Endodermal cell (in vitro differentiated cells): ENCODE measurements around the gene ST6GALNAC2. TPM values are rescaled to one million over a fixed set of nuclear protein-coding genes. Genes with fewer than 3 reads are reported as not detected.

ENCODE experiments used
- DNase-seq: peaks from one replicate; pipeline ENCODE4 v3.0.0-alpha.2; 2017
- H3K27ac ChIP-seq: 2 replicates; pipeline ENCODE4 v1.5.1; 2013; ENCODE audit warnings: mild to moderate bottlenecking, low read depth, low read length, moderate library complexity
- H3K27me3 ChIP-seq: 2 replicates; pipeline ENCODE4 v1.6.1; 2013; ENCODE audit warnings: mild to moderate bottlenecking, low read length, moderate library complexity; ENCODE audit not compliant: insufficient read depth, control insufficient read depth, poor library complexity, severe bottlenecking
- H3K36me3 ChIP-seq: 2 replicates; pipeline ENCODE4 v1.7.0; 2013; ENCODE audit warnings: mild to moderate bottlenecking, low read length, moderate library complexity; ENCODE audit not compliant: control insufficient read depth, insufficient read depth
- H3K4me1 ChIP-seq: one replicate; pipeline ENCODE4 v1.7.0; 2013; ENCODE audit warnings: low read length; ENCODE audit not compliant: control insufficient read depth, insufficient read depth
- H3K4me3 ChIP-seq: 2 replicates; pipeline ENCODE4 v1.5.1; 2013; ENCODE audit warnings: mild to moderate bottlenecking, low read length, moderate library complexity
- H3K9ac ChIP-seq: 2 replicates; pipeline ENCODE4 v1.6.1; 2013; ENCODE audit warnings: mild to moderate bottlenecking, low read length, moderate library complexity; ENCODE audit not compliant: poor library complexity, severe bottlenecking; ENCODE audit errors: extremely low read depth
- H3K9me3 ChIP-seq: 2 replicates; pipeline ENCODE4 v1.6.1; 2013; ENCODE audit warnings: mild to moderate bottlenecking, low read length, moderate library complexity; ENCODE audit not compliant: control insufficient read depth
- H3K27ac Mint-ChIP-seq: 2 replicates; pipeline ENCODE4 v1.8.0; 2020; ENCODE audit warnings: mixed read lengths
- H3K27me3 Mint-ChIP-seq: 2 replicates; pipeline ENCODE4 v1.8.0; 2021; ENCODE audit warnings: mild to moderate bottlenecking, mixed read lengths; ENCODE audit not compliant: insufficient read depth
- H3K36me3 Mint-ChIP-seq: 2 replicates; pipeline ENCODE4 v1.8.0; 2020; ENCODE audit warnings: low read depth, mixed read lengths
- H3K4me1 Mint-ChIP-seq: 2 replicates; pipeline ENCODE4 v1.8.0; 2020; ENCODE audit warnings: mixed read lengths
- H3K4me3 Mint-ChIP-seq: 2 replicates; pipeline ENCODE4 v1.8.0; 2020; ENCODE audit warnings: mild to moderate bottlenecking, moderate library complexity, mixed read lengths
- H3K9me3 Mint-ChIP-seq: 2 replicates; pipeline ENCODE4 v1.8.0; 2020; ENCODE audit warnings: mild to moderate bottlenecking, mixed read lengths
- WGBS, 2 experiments: methylation state at CpG; one replicate each; pipeline versions ENCODE4 v1.1.5 to v1.1.7; 2013; ENCODE audit warnings: missing lambda C conversion rate in 2 of 2, mixed read lengths in 1 of 2; ENCODE audit not compliant: insufficient coverage in 1 of 2, insufficient read length in 1 of 2; 5-methylcytosine and 5-hydroxymethylcytosine counted together
- total RNA-seq, 2 donors: library from RNA; stranded (reverse); fragmentation: NEBNext Ultra II Directional in 1 of 2; extraction: Animal tissue kit (Norgen Biotek cat#: 25700) in 1 of 2; gene quantifications; 2 replicates in 1 of 2; 3 replicates in 1 of 2; pipeline ENCODE4 v1.2.1, GENCODE V29; 2021
- TF ChIP-seq, protein P1 (sequence below): fragments of 200-600 bp; sonication (generic); conservative IDR thresholded peaks from 2 replicates; pipeline ENCODE4 v1.5.0; 2021; ENCODE audit warnings: antibody characterized with exemption, mild to moderate bottlenecking

ST6GALNAC2 gene
- total RNA-seq, 2 donors from 2014 or later: 15.1 to 26.9 TPM

DNA sequence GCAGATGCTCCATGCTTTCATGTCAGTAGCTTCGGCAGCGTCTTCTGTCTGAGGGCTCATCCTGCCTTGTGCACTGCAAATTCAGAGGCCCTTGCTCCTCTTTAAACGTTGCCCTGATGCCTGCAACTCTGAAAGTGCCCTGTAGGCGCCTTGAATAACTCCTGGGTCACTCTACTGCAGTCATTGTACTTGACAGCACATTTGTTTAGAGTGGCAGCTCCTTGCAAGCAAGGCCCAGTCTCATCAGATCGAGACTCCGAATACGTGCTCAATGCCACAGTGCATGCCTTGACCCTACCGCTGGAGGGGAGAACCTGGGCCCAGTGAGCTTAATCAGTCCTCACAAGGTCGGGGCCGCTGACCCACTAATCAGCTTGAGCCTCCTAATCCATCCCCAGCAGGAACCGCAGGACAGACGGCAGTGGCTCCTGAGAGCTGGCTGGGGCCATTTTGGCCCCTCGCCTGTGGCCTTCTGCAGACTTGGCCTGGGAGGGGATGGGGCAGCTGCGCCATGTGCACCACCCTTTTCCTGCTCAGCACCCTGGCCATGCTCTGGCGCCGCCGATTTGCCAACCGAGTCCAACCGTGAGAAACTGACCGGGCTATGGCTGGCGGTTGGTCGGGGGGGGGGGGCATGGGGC is 45.9 kb downstream of the ST6GALNAC2 start, which contains the start of gene PRCD:
PRCD (plus strand) TSS at position 414 of the 641 bp plus-strand sequence; CDS start at position 512, 98 bp downstream.
- H3K4me1 ChIP-seq: peaks cover 30% of the 10 kb centered on the region
- peak; percentile 75 for DNase-seq
- no peaks in the 10 kb centered on the region for H3K9me3 ChIP-seq
- H3K9ac ChIP-seq: no peak within 1 kb of the TSS
- H3K27ac Mint-ChIP-seq: peak within 1 kb of the TSS; percentile 74
- peaks cover 38% of the 10 kb centered on the region for H3K27me3 Mint-ChIP-seq
- no peaks in the 10 kb centered on the region for H3K36me3 ChIP-seq
- TF ChIP-seq, protein P1, sequence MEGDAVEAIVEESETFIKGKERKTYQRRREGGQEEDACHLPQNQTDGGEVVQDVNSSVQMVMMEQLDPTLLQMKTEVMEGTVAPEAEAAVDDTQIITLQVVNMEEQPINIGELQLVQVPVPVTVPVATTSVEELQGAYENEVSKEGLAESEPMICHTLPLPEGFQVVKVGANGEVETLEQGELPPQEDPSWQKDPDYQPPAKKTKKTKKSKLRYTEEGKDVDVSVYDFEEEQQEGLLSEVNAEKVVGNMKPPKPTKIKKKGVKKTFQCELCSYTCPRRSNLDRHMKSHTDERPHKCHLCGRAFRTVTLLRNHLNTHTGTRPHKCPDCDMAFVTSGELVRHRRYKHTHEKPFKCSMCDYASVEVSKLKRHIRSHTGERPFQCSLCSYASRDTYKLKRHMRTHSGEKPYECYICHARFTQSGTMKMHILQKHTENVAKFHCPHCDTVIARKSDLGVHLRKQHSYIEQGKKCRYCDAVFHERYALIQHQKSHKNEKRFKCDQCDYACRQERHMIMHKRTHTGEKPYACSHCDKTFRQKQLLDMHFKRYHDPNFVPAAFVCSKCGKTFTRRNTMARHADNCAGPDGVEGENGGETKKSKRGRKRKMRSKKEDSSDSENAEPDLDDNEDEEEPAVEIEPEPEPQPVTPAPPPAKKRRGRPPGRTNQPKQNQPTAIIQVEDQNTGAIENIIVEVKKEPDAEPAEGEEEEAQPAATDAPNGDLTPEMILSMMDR: peak; percentile 63
- no peaks in the 10 kb centered on the region for H3K36me3 Mint-ChIP-seq
- H3K4me3 ChIP-seq: peak within 1 kb of the TSS; percentile 57
- peak within 1 kb of the TSS; percentile 55 for H3K4me3 Mint-ChIP-seq
- H3K4me1 Mint-ChIP-seq: peaks cover 27% of the 10 kb centered on the region
- H3K27ac ChIP-seq: no peak within 1 kb of the TSS
- WGBS, 2 experiments: 81 to 85% methylated on average over 6 to 22 of the region's 22 CpGs
- peaks cover 42% of the 10 kb centered on the region for H3K27me3 ChIP-seq
- H3K9me3 Mint-ChIP-seq: no peaks in the 10 kb centered on the region

DNA sequence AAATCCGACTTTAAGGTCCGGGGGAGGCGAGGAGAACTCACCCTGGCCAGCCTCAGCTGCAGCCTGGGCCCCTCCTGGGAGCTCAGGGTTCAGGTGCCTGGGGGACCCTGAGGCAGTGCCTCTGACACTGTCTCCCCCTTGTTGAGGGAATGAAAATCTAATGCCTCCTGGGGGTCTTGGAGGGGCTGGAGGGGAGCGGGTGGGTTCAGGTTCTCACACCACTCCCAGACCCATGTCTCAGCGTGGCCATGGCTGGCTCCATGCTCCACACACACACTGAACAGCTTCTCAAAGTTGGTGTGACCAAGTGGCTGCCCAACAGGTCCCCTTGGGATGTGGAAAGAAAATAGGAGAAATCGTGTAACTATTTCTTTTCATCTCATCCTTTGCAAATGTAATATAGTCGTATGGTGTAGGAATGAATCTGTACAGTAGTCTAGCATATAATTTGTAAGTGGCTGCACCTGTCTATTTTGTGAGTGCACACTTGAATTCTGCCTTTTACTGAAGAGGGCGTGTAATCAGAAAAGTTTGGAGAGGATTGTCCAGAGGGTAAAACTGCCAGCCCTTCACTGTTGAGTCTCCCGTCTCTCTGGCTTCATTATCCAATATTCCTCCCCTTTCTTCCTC is 46.6 kb downstream of the ST6GALNAC2 start:
- Histone ChIP-seq H3K27ac (no peak overlapping the region), H3K4me1 (peaks cover 24% of the 10 kb centered on the region), H3K9me3 (no peaks in the 10 kb centered on the region), H3K36me3 (no peaks in the 10 kb centered on the region), H3K27me3 (peaks cover 42% of the 10 kb centered on the region), H3K9ac (no peak overlapping the region), H3K4me3 (no peak overlapping the region)
- peaks cover 39% of the 10 kb centered on the region for H3K27me3 Mint-ChIP-seq
- H3K36me3 Mint-ChIP-seq: no peaks in the 10 kb centered on the region
- WGBS, 2 experiments: 93 to 95% methylated on average over 7 to 9 of the region's 9 CpGs
- TF ChIP-seq, protein P1: no peak
- H3K4me3 Mint-ChIP-seq: peak overlapping the region; percentile 51
- no peaks in the 10 kb centered on the region for H3K9me3 Mint-ChIP-seq
- no peak overlapping the region for H3K27ac Mint-ChIP-seq
- DNase-seq: no peak
- H3K4me1 Mint-ChIP-seq: peaks cover 20% of the 10 kb centered on the region

DNA sequence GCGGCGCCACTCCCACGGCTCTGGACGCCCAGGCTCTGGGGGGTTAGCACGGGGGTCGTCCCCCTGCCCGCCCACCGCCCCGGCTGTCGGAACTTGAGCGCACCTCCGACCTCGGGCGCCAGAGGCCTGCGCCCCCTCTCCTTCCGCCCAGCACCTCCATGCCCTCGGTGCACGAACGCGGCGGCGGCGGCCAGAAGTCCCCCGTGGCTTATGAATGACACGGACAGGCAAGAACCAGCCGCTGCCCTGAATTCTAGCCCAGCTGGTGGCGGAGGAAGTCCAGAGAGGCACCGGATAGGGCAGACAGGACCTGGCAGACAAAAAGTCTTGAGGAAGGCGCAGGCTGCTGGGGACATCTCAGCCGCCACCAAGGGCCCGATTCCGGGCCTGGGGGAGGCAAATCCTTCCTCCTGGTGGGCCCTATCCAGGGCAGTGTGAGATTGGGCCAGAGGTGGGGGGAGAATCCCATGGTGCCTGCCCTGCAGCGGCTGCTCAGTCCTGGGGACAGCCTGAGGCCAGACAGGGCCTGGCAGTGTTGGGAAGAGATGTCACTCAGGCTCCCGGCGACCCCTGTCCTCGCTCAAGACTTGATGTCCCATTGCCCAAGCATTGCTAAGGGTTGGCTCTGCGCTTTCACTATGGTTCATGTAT is 47.3 kb downstream of the ST6GALNAC2 start:
- Histone ChIP-seq H3K9me3 (no peaks in the 10 kb centered on the region), H3K36me3 (no peaks in the 10 kb centered on the region), H3K9ac (no peak overlapping the region), H3K4me3 (peak overlapping the region; percentile 56), H3K27ac (no peak overlapping the region), H3K27me3 (peaks cover 42% of the 10 kb centered on the region), H3K4me1 (peaks cover 18% of the 10 kb centered on the region)
- TF ChIP-seq, protein P1: no peak
- Mint-ChIP-seq H3K27me3 (peaks cover 39% of the 10 kb centered on the region), H3K4me1 (peaks cover 16% of the 10 kb centered on the region), H3K36me3 (no peaks in the 10 kb centered on the region), H3K4me3 (peak overlapping the region; percentile 51), H3K9me3 (no peaks in the 10 kb centered on the region), H3K27ac (no peak overlapping the region)
- peak; percentile 85 for DNase-seq
- WGBS, 2 experiments: 24 to 40% methylated on average over 6 to 37 of the region's 37 CpGs
